ENCODE measurements around the gene ZNF268.
A peak's percentile ranks its signal among the peaks of the same experiment; 100 is the strongest.

ZNF268 gene

GRCh38 chr12:133181238-133181959 lies at the start of gene ZNF268:
ZNF268 (plus strand) TSS chr12:133181495; CDS start chr12:133181998, 503 bp downstream.
- peak; percentile 98 to 99 for ATAC-seq (replicated peaks)
- Mint-ChIP-seq H3K27me3 (peaks cover 0 to 7% of the 10 kb centered on the region in 2 donors), H3K4me3 (peak within 1 kb of the TSS; percentile 93 to 97), H3K36me3 (peaks cover 60 to 72% of the 10 kb centered on the region in 2 donors), H3K27ac (peak within 1 kb of the TSS; percentile 97), H3K4me1 (peaks cover 18 to 25% of the 10 kb centered on the region in 2 donors), H3K9me3 (peaks cover 35 to 48% of the 10 kb centered on the region in 2 donors)
- DNase-seq = peak; percentile 92

GRCh38 chr12:133135747-133136146 lies 45.5 kb upstream of the ZNF268 start:
- ATAC-seq (replicated peaks) (no peak), DNase-seq (no peak)
- peaks cover 40 to 47% of the 10 kb centered on the region in 2 donors for H3K9me3 Mint-ChIP-seq
- peaks cover 0 to 5% of the 10 kb centered on the region in 2 donors for H3K4me1 Mint-ChIP-seq
- H3K27ac Mint-ChIP-seq = no peak overlapping the region
- H3K4me3 Mint-ChIP-seq = no peak overlapping the region
- no peaks in the 10 kb centered on the region for H3K27me3 Mint-ChIP-seq
- H3K36me3 Mint-ChIP-seq = peaks cover 69 to 86% of the 10 kb centered on the region in 2 donors

GRCh38 chr12:133145981-133146380 lies 35.3 kb upstream of the ZNF268 start:
- H3K27ac Mint-ChIP-seq = no peak overlapping the region
- peaks cover 38 to 40% of the 10 kb centered on the region in 2 donors for H3K9me3 Mint-ChIP-seq
- H3K4me3 Mint-ChIP-seq = no peak overlapping the region
- no peaks in the 10 kb centered on the region for H3K4me1 Mint-ChIP-seq
- H3K36me3 Mint-ChIP-seq = peaks cover 70 to 85% of the 10 kb centered on the region in 2 donors
- H3K27me3 Mint-ChIP-seq = no peaks in the 10 kb centered on the region
- DNase-seq = no peak
- ATAC-seq (replicated peaks) = no peak

GRCh38 chr12:133156125-133156690 lies 25.1 kb upstream of the ZNF268 start:
- H3K36me3 Mint-ChIP-seq = peaks cover 81 to 90% of the 10 kb centered on the region in 2 donors
- no peak overlapping the region for H3K4me3 Mint-ChIP-seq
- H3K4me1 Mint-ChIP-seq = no peaks in the 10 kb centered on the region
- peaks cover 37 to 38% of the 10 kb centered on the region in 2 donors for H3K9me3 Mint-ChIP-seq
- ATAC-seq (replicated peaks) = no peak
- peak overlapping the region; percentile 14 for H3K27ac Mint-ChIP-seq
- no peak for DNase-seq
- H3K27me3 Mint-ChIP-seq = no peaks in the 10 kb centered on the region

GRCh38 chr12:133165776-133166175 lies 15.5 kb upstream of the ZNF268 start:
- peaks cover 28 to 32% of the 10 kb centered on the region in 2 donors for H3K9me3 Mint-ChIP-seq
- no peaks in the 10 kb centered on the region for H3K27me3 Mint-ChIP-seq
- no peak for DNase-seq
- H3K4me1 Mint-ChIP-seq = no peaks in the 10 kb centered on the region
- no peak overlapping the region for H3K27ac Mint-ChIP-seq
- H3K36me3 Mint-ChIP-seq = peaks cover 0 to 11% of the 10 kb centered on the region in 2 donors
- no peak for ATAC-seq (replicated peaks)
- no peak overlapping the region for H3K4me3 Mint-ChIP-seq

GRCh38 chr12:133172491-133172890 lies 8.8 kb upstream of the ZNF268 start:
- Mint-ChIP-seq H3K9me3 (peaks cover 35 to 38% of the 10 kb centered on the region in 2 donors), H3K4me3 (no peak overlapping the region), H3K36me3 (peaks cover 4 to 23% of the 10 kb centered on the region in 2 donors), H3K27ac (no peak overlapping the region), H3K4me1 (no peaks in the 10 kb centered on the region), H3K27me3 (peaks cover 8 to 25% of the 10 kb centered on the region in 2 donors)
- DNase-seq = no peak
- no peak for ATAC-seq (replicated peaks)

GRCh38 chr12:133174901-133175300 lies 6.4 kb upstream of the ZNF268 start:
- Mint-ChIP-seq H3K4me1 (no peaks in the 10 kb centered on the region), H3K27me3 (peaks cover 8 to 25% of the 10 kb centered on the region in 2 donors), H3K36me3 (peaks cover 11 to 30% of the 10 kb centered on the region in 2 donors), H3K9me3 (peaks cover 41 to 45% of the 10 kb centered on the region in 2 donors), H3K4me3 (no peak overlapping the region), H3K27ac (no peak overlapping the region)
- DNase-seq (no peak), ATAC-seq (replicated peaks) (no peak)

GRCh38 chr12:133180669-133181068 lies 626 bp upstream of the ZNF268 start:
- DNase-seq = no peak
- no peak overlapping the region for H3K27ac Mint-ChIP-seq
- peaks cover 0 to 11% of the 10 kb centered on the region in 2 donors for H3K27me3 Mint-ChIP-seq
- no peak overlapping the region for H3K4me3 Mint-ChIP-seq
- ATAC-seq (replicated peaks) = no peak
- peaks cover 53 to 67% of the 10 kb centered on the region in 2 donors for H3K36me3 Mint-ChIP-seq
- peaks cover 18 to 23% of the 10 kb centered on the region in 2 donors for H3K4me1 Mint-ChIP-seq
- peaks cover 39 to 50% of the 10 kb centered on the region in 2 donors for H3K9me3 Mint-ChIP-seq

GRCh38 chr12:133190176-133190575 lies 8.9 kb downstream of the ZNF268 start:
- DNase-seq (no peak), ATAC-seq (replicated peaks) (no peak)
- no peak overlapping the region for H3K4me3 Mint-ChIP-seq
- H3K27ac Mint-ChIP-seq = peak overlapping the region; percentile 59
- H3K27me3 Mint-ChIP-seq = no peaks in the 10 kb centered on the region
- H3K4me1 Mint-ChIP-seq = peaks cover 5 to 7% of the 10 kb centered on the region in 2 donors
- H3K36me3 Mint-ChIP-seq = peaks cover 100% of the 10 kb centered on the region in 2 donors
- H3K9me3 Mint-ChIP-seq = peaks cover 38 to 42% of the 10 kb centered on the region in 2 donors

GRCh38 chr12:133192847-133193246 lies 11.6 kb downstream of the ZNF268 start:
- DNase-seq (no peak), ATAC-seq (replicated peaks) (no peak)
- H3K27me3 Mint-ChIP-seq = no peaks in the 10 kb centered on the region
- H3K4me3 Mint-ChIP-seq = no peak overlapping the region
- H3K9me3 Mint-ChIP-seq = peaks cover 36 to 40% of the 10 kb centered on the region in 2 donors
- H3K27ac Mint-ChIP-seq = no peak overlapping the region
- H3K4me1 Mint-ChIP-seq = no peaks in the 10 kb centered on the region
- peaks cover 84 to 86% of the 10 kb centered on the region in 2 donors for H3K36me3 Mint-ChIP-seq

GRCh38 chr12:133201888-133202287 lies 20.6 kb downstream of the ZNF268 start:
- Mint-ChIP-seq H3K9me3 (peaks cover 25 to 27% of the 10 kb centered on the region in 2 donors), H3K27me3 (no peaks in the 10 kb centered on the region), H3K36me3 (peaks cover 59 to 64% of the 10 kb centered on the region in 2 donors), H3K4me3 (no peak overlapping the region), H3K4me1 (no peaks in the 10 kb centered on the region), H3K27ac (no peak overlapping the region)
- DNase-seq (no peak), ATAC-seq (replicated peaks) (no peak)

GRCh38 chr12:133202493-133203343 lies 21.4 kb downstream of the ZNF268 start:
- Mint-ChIP-seq H3K27ac (peak overlapping the region; percentile 92), H3K4me3 (peak overlapping the region in 1 of 2 donors; percentile 62), H3K27me3 (no peaks in the 10 kb centered on the region), H3K9me3 (peaks cover 25 to 27% of the 10 kb centered on the region in 2 donors), H3K4me1 (no peaks in the 10 kb centered on the region), H3K36me3 (peaks cover 59 to 64% of the 10 kb centered on the region in 2 donors)
- ATAC-seq (replicated peaks) = no peak
- DNase-seq = no peak

- DNase-seq (no peak), ATAC-seq (replicated peaks) (no peak)
- H3K27me3 Mint-ChIP-seq = no peaks in the 10 kb centered on the region
- peaks cover 28 to 31% of the 10 kb centered on the region in 2 donors for H3K9me3 Mint-ChIP-seq
- H3K4me1 Mint-ChIP-seq = no peaks in the 10 kb centered on the region
- H3K4me3 Mint-ChIP-seq = peak overlapping the region in 1 of 2 donors; percentile 62
- H3K36me3 Mint-ChIP-seq = peaks cover 64 to 67% of the 10 kb centered on the region in 2 donors
- peak overlapping the region; percentile 92 for H3K27ac Mint-ChIP-seq
Measured at GRCh38 chr12:133203344-133204263, 22.3 kb downstream of the ZNF268 start.
